Keratinocyte (primary cell): ENCODE data around the gene LHFPL4. TPM values are rescaled to one million over a fixed set of nuclear protein-coding genes. Genes with fewer than 3 reads are reported as not detected.

Experiments used
- DNase-seq: peaks from one replicate; pipeline ENCODE4 v3.0.0-alpha.2; 2011; ENCODE audit warnings: low read depth, missing footprints, low spot score
- FAIRE-seq: peaks from 2 replicates; lab custom pipeline; 2011; peaks lifted over from hg19 to GRCh38; lab: Jason Lieb, UNC
- H2AFZ ChIP-seq: 2 replicates; pipeline ENCODE4 v1.6.0; 2012; ENCODE audit warnings: low read length, control low read depth, inconsistent platforms; ENCODE audit not compliant: control insufficient read depth
- H3K27ac ChIP-seq: 2 replicates; pipeline ENCODE4 v1.5.1; 2011; ENCODE audit warnings: low read length; ENCODE audit not compliant: control insufficient read depth, insufficient read depth
- H3K27me3 ChIP-seq: 3 replicates; pipeline ENCODE4 v1.6.0; 2011; ENCODE audit warnings: low read length; ENCODE audit not compliant: control insufficient read depth, insufficient read depth; ENCODE audit errors: extremely low read depth
- H3K36me3 ChIP-seq, 2 experiments: 2 replicates in 1 of 2; 3 replicates in 1 of 2; pipeline ENCODE4 v1.5.1; 2011; ENCODE audit warnings: low read length in 2 of 2, mild to moderate bottlenecking in 1 of 2; ENCODE audit not compliant: control insufficient read depth in 2 of 2, insufficient read depth in 2 of 2; ENCODE audit errors: extremely low read depth in 1 of 2
- H3K4me1 ChIP-seq: 3 replicates; pipeline ENCODE4 v1.5.1; 2011; ENCODE audit warnings: low read length; ENCODE audit not compliant: control insufficient read depth, insufficient read depth; ENCODE audit errors: extremely low read depth
- H3K4me2 ChIP-seq: 3 replicates; pipeline ENCODE4 v1.6.0; 2011; ENCODE audit warnings: low read depth, low read length; ENCODE audit not compliant: control insufficient read depth, insufficient read depth; ENCODE audit errors: extremely low read depth
- H3K4me3 ChIP-seq, 3 experiments: fragments of 200-600 bp in 1 of 3; sonication (generic) in 1 of 3; 2 replicates in 2 of 3; 3 replicates in 1 of 3; pipeline ENCODE4 v1.5.1; 2011 to 2016; ENCODE audit warnings: low read length in 3 of 3, mild to moderate bottlenecking in 3 of 3, control low read depth in 2 of 3, inconsistent platforms in 1 of 3, low read depth in 1 of 3, mixed read lengths in 1 of 3, mixed run types in 1 of 3, moderate library complexity in 1 of 3; ENCODE audit not compliant: control insufficient read depth in 2 of 3, insufficient read depth in 2 of 3; ENCODE audit errors: extremely low read depth in 1 of 3
- H3K79me2 ChIP-seq: 2 replicates; pipeline ENCODE4 v1.6.0; 2012; ENCODE audit warnings: low read length; ENCODE audit not compliant: control insufficient read depth, insufficient read depth
- H3K9ac ChIP-seq: 3 replicates; pipeline ENCODE4 v1.6.0; 2011; ENCODE audit warnings: low read length; ENCODE audit not compliant: control insufficient read depth, insufficient read depth; ENCODE audit errors: extremely low read depth
- H3K9me1 ChIP-seq: 3 replicates; pipeline ENCODE4 v1.6.0; 2011; ENCODE audit warnings: low read length; ENCODE audit not compliant: control insufficient read depth, insufficient read depth; ENCODE audit errors: extremely low read depth
- H3K9me3 ChIP-seq: 2 replicates; pipeline ENCODE4 v1.5.1; 2012; ENCODE audit warnings: low read depth, low read length; ENCODE audit not compliant: control insufficient read depth
- H4K20me1 ChIP-seq: 3 replicates; pipeline ENCODE4 v1.6.0; 2011; ENCODE audit warnings: low read length; ENCODE audit not compliant: control insufficient read depth, insufficient read depth; ENCODE audit errors: extremely low read depth
- CTCF ChIP-seq, 3 experiments: IDR thresholded peaks in 1 of 3; conservative IDR thresholded peaks in 1 of 3; optimal IDR thresholded peaks in 1 of 3; 2 replicates in 2 of 3; 3 replicates in 1 of 3; pipeline versions ENCODE3 to v1.5.1; 2011; ENCODE audit warnings: low read length in 3 of 3, mild to moderate bottlenecking in 3 of 3, moderate library complexity in 2 of 3, control low read depth in 1 of 3, inconsistent platforms in 1 of 3; ENCODE audit not compliant: insufficient read depth in 2 of 3; ENCODE audit errors: extremely low read depth in 1 of 3
- EZH2 ChIP-seq: IDR thresholded peaks from one replicate; pipeline ENCODE4 v1.6.1; 2012; ENCODE audit warnings: inconsistent platforms, mild to moderate bottlenecking, low read length, moderate library complexity
- dilution Hi-C: fragments of 300-500 bp; cut with MboI; formaldehyde crosslinking; loops from one replicate; pipeline ENCODE4 v1.7.0; 2020; ENCODE audit warnings: low sequenced_read_pairs; ENCODE audit not compliant: extremely low pct_ligation_motif_present
- polyA plus RNA-seq, 5 experiments: library from polyadenylated mRNA; depleted of rRNA in 3 of 5; stranded (reverse) in 3 of 5; stranded (forward) in 1 of 5; unstranded in 1 of 5; fragments of >200 nt; gene quantifications; 1 replicate in 1 of 5; 2 replicates in 3 of 5; 3 replicates in 1 of 5; pipeline versions ENCODE4 v1.2.1 to v1.2.3, GENCODE V29; 2011 to 2012; ENCODE audit warnings: missing spikeins in 2 of 5, low read depth in 1 of 5, low replicate concordance in 1 of 5

LHFPL4 gene
- polyA plus RNA-seq, 1 donor (not counting 4 experiments of a cell fraction or from before 2014, with no cell fraction given) = not detected

GRCh38 chr3:9498781-9499180 lies 54.8 kb downstream of the LHFPL4 start:
- TF ChIP-seq EZH2 (no peak), CTCF (optimal IDR thresholded peaks at IDR 0.05 in 1 of 3, IDR thresholded peaks at IDR 0.05 in 1 of 3, conservative IDR thresholded peaks at IDR 0.05 in 1 of 3; ENCODE audit: extremely low read depth in 1 of 3, insufficient read depth in 2 of 3, low read length in 3 of 3) (no peak)
- H4K20me1 ChIP-seq = no peaks in the 10 kb centered on the region
- H3K79me2 ChIP-seq = no peaks in the 10 kb centered on the region
- no peak for FAIRE-seq
- no peak overlapping the region for H3K4me3 ChIP-seq
- no peak for DNase-seq
- H3K4me2 ChIP-seq = no peak overlapping the region
- H3K27ac ChIP-seq = no peak overlapping the region
- peaks cover 20% of the 10 kb centered on the region for H3K4me1 ChIP-seq
- dilution Hi-C loops = no loop called here
- H3K27me3 ChIP-seq = peaks cover 6% of the 10 kb centered on the region
- H3K36me3 ChIP-seq = no peaks in the 10 kb centered on the region
- H3K9me1 ChIP-seq = no peaks in the 10 kb centered on the region
- H3K9ac ChIP-seq = no peak overlapping the region
- no peaks in the 10 kb centered on the region for H3K9me3 ChIP-seq
- H2AFZ ChIP-seq = no peak overlapping the region

GRCh38 chr3:9497821-9498565 lies 55.6 kb downstream of the LHFPL4 start:
- Histone ChIP-seq H3K9me3 (no peaks in the 10 kb centered on the region), H3K4me2 (peak overlapping the region; percentile 30), H3K79me2 (no peaks in the 10 kb centered on the region), H3K9me1 (no peaks in the 10 kb centered on the region), H3K36me3 (no peaks in the 10 kb centered on the region), H2AFZ (no peak overlapping the region), H3K27me3 (peaks cover 6% of the 10 kb centered on the region), H3K9ac (no peak overlapping the region), H3K4me1 (peaks cover 20% of the 10 kb centered on the region), H3K4me3 (no peak overlapping the region), H3K27ac (no peak overlapping the region), H4K20me1 (no peaks in the 10 kb centered on the region)
- dilution Hi-C loops = no loop called here
- no peak for TF ChIP-seq CTCF (optimal IDR thresholded peaks at IDR 0.05 in 1 of 3, IDR thresholded peaks at IDR 0.05 in 1 of 3, conservative IDR thresholded peaks at IDR 0.05 in 1 of 3; ENCODE audit: extremely low read depth in 1 of 3, insufficient read depth in 2 of 3, low read length in 3 of 3)
- no peak for TF ChIP-seq EZH2
- DNase-seq (peak; percentile 50), FAIRE-seq (peak; percentile 20)
